Mesenchymal stem cell (in vitro differentiated cells and primary cell): ENCODE data around the gene TLR7.

ENCODE experiments used
- DNase-seq: peaks from one replicate; pipeline ENCODE4 v3.0.0-alpha.2; 2013
- H2AFZ ChIP-seq: one replicate; pipeline ENCODE4 v1.6.1; 2013; ENCODE audit warnings: low read depth, mild to moderate bottlenecking, control low read depth, inconsistent platforms, low read length, moderate library complexity
- H2AK5ac ChIP-seq: 2 replicates; pipeline ENCODE4 v1.6.1; 2013; ENCODE audit warnings: low read length, moderate library complexity, mild to moderate bottlenecking, inconsistent platforms; ENCODE audit not compliant: severe bottlenecking
- H2BK120ac ChIP-seq: one replicate; pipeline ENCODE4 v1.6.1; 2013; ENCODE audit warnings: low read depth, mild to moderate bottlenecking, inconsistent platforms, low read length, moderate library complexity
- H2BK12ac ChIP-seq, 2 experiments: one replicate each; pipeline ENCODE4 v1.6.1; 2013; ENCODE audit warnings: inconsistent platforms in 2 of 2, low read length in 2 of 2, mild to moderate bottlenecking in 2 of 2, moderate library complexity in 2 of 2, control low read depth in 1 of 2
- H2BK15ac ChIP-seq: one replicate; pipeline ENCODE4 v1.6.1; 2013; ENCODE audit warnings: mild to moderate bottlenecking, low read depth, inconsistent platforms; ENCODE audit not compliant: poor library complexity, severe bottlenecking
- H2BK5ac ChIP-seq: 2 replicates; pipeline ENCODE4 v1.6.1; 2013; ENCODE audit warnings: low read depth, mild to moderate bottlenecking, low read length, control low read depth, inconsistent platforms; ENCODE audit not compliant: poor library complexity, severe bottlenecking
- H3K14ac ChIP-seq, 2 experiments: one replicate each; pipeline ENCODE4 v1.6.1; 2013; ENCODE audit warnings: inconsistent platforms in 2 of 2, low read length in 2 of 2, control low read depth in 1 of 2, mild to moderate bottlenecking in 1 of 2, moderate library complexity in 1 of 2
- H3K18ac ChIP-seq, 2 experiments: one replicate each; pipeline ENCODE4 v1.6.1; 2013; ENCODE audit warnings: inconsistent platforms in 2 of 2, low read length in 2 of 2, control low read depth in 1 of 2, low read depth in 1 of 2, mild to moderate bottlenecking in 1 of 2
- H3K23ac ChIP-seq, 2 experiments: one replicate each; pipeline ENCODE4 v1.6.1; 2013; ENCODE audit warnings: inconsistent platforms in 2 of 2, low read length in 2 of 2, mild to moderate bottlenecking in 2 of 2, moderate library complexity in 2 of 2, control low read depth in 1 of 2
- H3K27ac ChIP-seq: 2 replicates; pipeline ENCODE4 v1.5.1; 2013; ENCODE audit warnings: mild to moderate bottlenecking, moderate library complexity, low read length, control low read depth, inconsistent platforms; ENCODE audit not compliant: poor library complexity, severe bottlenecking
- H3K27me3 ChIP-seq, 2 experiments: 2 replicates each; pipeline versions ENCODE4 v1.6.1 to v1.7.0; 2013; ENCODE audit warnings: low read length in 2 of 2, mild to moderate bottlenecking in 2 of 2, moderate library complexity in 2 of 2, control low read depth in 1 of 2, inconsistent platforms in 1 of 2; ENCODE audit not compliant: control insufficient read depth in 1 of 2, insufficient read depth in 1 of 2
- H3K36me3 ChIP-seq, 2 experiments: 2 replicates each; pipeline versions ENCODE4 v1.6.1 to v1.7.0; 2013; ENCODE audit warnings: low read length in 2 of 2, control low read depth in 1 of 2, inconsistent platforms in 1 of 2, low read depth in 1 of 2, mild to moderate bottlenecking in 1 of 2; ENCODE audit not compliant: insufficient read depth in 2 of 2, control insufficient read depth in 1 of 2
- H3K4ac ChIP-seq, 2 experiments: one replicate each; pipeline ENCODE4 v1.6.1; 2013; ENCODE audit warnings: inconsistent platforms in 2 of 2, low read length in 2 of 2, mild to moderate bottlenecking in 2 of 2, moderate library complexity in 2 of 2, control low read depth in 1 of 2, low read depth in 1 of 2
- H3K4me1 ChIP-seq: 2 replicates; pipeline ENCODE4 v1.6.1; 2013; ENCODE audit warnings: low read depth, low read length, control low read depth; ENCODE audit not compliant: control insufficient read depth, insufficient read depth
- H3K4me2 ChIP-seq: 2 replicates; pipeline ENCODE4 v1.6.1; 2013; ENCODE audit warnings: low read length, mild to moderate bottlenecking, inconsistent platforms; ENCODE audit not compliant: poor library complexity, severe bottlenecking
- H3K4me3 ChIP-seq, 2 experiments: 2 replicates each; pipeline versions ENCODE4 v1.5.1 to v1.7.0; 2013; ENCODE audit warnings: low read length in 2 of 2, mild to moderate bottlenecking in 2 of 2, control low read depth in 1 of 2, low read depth in 1 of 2; ENCODE audit not compliant: insufficient read depth in 1 of 2
- H3K79me1 ChIP-seq: replicated peaks from 2 replicates; pipeline ENCODE4 v1.6.1; 2013; ENCODE audit warnings: mild to moderate bottlenecking, control low read depth, low read length, inconsistent platforms; ENCODE audit not compliant: poor library complexity, severe bottlenecking
- H3K9ac ChIP-seq: 2 replicates; pipeline ENCODE4 v1.7.0; 2013; ENCODE audit warnings: mild to moderate bottlenecking, low read length, moderate library complexity
- H3K9me3 ChIP-seq: 2 replicates; pipeline ENCODE4 v1.7.0; 2013; ENCODE audit warnings: mild to moderate bottlenecking, low read length; ENCODE audit not compliant: control insufficient read depth
- H4K8ac ChIP-seq: one replicate; pipeline ENCODE4 v1.6.1; 2013; ENCODE audit warnings: inconsistent platforms, mild to moderate bottlenecking, low read length, moderate library complexity
- H4K91ac ChIP-seq: one replicate; pipeline ENCODE4 v1.6.1; 2013; ENCODE audit warnings: mild to moderate bottlenecking, low read length, inconsistent platforms
- WGBS: methylation state at CpG from one replicate; pipeline ENCODE4 v1.1.7; 2013; ENCODE audit warnings: mixed read lengths; 5-methylcytosine and 5-hydroxymethylcytosine counted together

Gene TLR7

DNA sequence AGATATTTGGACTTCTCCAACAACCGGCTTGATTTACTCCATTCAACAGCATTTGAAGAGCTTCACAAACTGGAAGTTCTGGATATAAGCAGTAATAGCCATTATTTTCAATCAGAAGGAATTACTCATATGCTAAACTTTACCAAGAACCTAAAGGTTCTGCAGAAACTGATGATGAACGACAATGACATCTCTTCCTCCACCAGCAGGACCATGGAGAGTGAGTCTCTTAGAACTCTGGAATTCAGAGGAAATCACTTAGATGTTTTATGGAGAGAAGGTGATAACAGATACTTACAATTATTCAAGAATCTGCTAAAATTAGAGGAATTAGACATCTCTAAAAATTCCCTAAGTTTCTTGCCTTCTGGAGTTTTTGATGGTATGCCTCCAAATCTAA is 20.3 kb downstream of the TLR7 start:
- Histone ChIP-seq H2BK5ac (no peak overlapping the region), H3K4me2 (no peak overlapping the region), H3K4me3 (no peak overlapping the region), H3K4me1 (no peaks in the 10 kb centered on the region), H2AFZ (no peak overlapping the region), H3K18ac (no peak overlapping the region), H2BK12ac (no peak overlapping the region), H2AK5ac (no peak overlapping the region), H2BK15ac (no peak overlapping the region), H3K27ac (no peak overlapping the region), H4K91ac (no peak overlapping the region), H3K79me1 (no peaks in the 10 kb centered on the region), H2BK120ac (no peak overlapping the region), H3K27me3 (peaks cover 0 to 48% of the 10 kb centered on the region in 2 experiments), H3K9ac (no peak overlapping the region), H3K36me3 (no peaks in the 10 kb centered on the region), H3K4ac (no peak overlapping the region), H4K8ac (no peak overlapping the region), H3K9me3 (peaks cover 4% of the 10 kb centered on the region), H3K14ac (no peak overlapping the region), H3K23ac (no peak overlapping the region)
- no peak for DNase-seq
- no CpG with 5 or more reads among the region's 2 CpGs for WGBS

DNA sequence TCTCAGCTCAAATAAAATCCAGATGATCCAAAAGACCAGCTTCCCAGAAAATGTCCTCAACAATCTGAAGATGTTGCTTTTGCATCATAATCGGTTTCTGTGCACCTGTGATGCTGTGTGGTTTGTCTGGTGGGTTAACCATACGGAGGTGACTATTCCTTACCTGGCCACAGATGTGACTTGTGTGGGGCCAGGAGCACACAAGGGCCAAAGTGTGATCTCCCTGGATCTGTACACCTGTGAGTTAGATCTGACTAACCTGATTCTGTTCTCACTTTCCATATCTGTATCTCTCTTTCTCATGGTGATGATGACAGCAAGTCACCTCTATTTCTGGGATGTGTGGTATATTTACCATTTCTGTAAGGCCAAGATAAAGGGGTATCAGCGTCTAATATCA is 20.9 kb downstream of the TLR7 start:
- Histone ChIP-seq H3K4me3 (no peak overlapping the region), H3K79me1 (no peaks in the 10 kb centered on the region), H3K14ac (no peak overlapping the region), H3K27me3 (peaks cover 0 to 42% of the 10 kb centered on the region in 2 experiments), H3K18ac (no peak overlapping the region), H4K91ac (no peak overlapping the region), H3K9me3 (peaks cover 4% of the 10 kb centered on the region), H3K4me2 (no peak overlapping the region), H3K23ac (no peak overlapping the region), H2AK5ac (no peak overlapping the region), H2BK120ac (no peak overlapping the region), H3K27ac (no peak overlapping the region), H4K8ac (no peak overlapping the region), H3K36me3 (no peaks in the 10 kb centered on the region), H2BK15ac (no peak overlapping the region), H2BK12ac (no peak overlapping the region), H2AFZ (no peak overlapping the region), H3K9ac (no peak overlapping the region), H3K4me1 (no peaks in the 10 kb centered on the region), H3K4ac (no peak overlapping the region), H2BK5ac (no peak overlapping the region)
- no peak for DNase-seq
- 33% methylated on average over 3 of the region's 3 CpGs for WGBS

DNA sequence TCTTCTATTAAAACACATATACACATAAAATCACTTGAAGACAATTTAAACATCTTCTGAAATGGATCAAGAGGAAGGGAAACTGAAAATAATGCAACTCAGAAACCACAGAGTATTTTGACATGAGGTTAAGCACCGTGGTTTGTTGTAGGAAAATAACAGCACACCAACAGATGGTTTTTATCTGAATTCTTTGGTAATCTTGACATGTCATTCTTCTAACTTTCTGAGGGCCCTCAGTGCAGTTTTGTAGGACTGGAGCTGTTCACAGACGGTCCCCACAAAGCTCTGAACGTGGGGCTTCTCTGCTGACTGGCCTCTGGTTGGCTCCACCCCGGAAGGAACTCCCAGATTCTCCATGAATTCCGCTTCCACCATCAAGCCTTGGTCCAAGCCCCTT is 23.6 kb downstream of the TLR7 start:
- H2BK120ac ChIP-seq = no peak overlapping the region
- no peak overlapping the region for H3K4me3 ChIP-seq
- H3K9me3 ChIP-seq = peaks cover 4% of the 10 kb centered on the region
- no peaks in the 10 kb centered on the region for H3K4me1 ChIP-seq
- H2BK12ac ChIP-seq = no peak overlapping the region
- no peak overlapping the region for H2AK5ac ChIP-seq
- no peak for DNase-seq
- H3K18ac ChIP-seq = no peak overlapping the region
- H3K27me3 ChIP-seq = peaks cover 0 to 34% of the 10 kb centered on the region in 2 experiments
- no peak overlapping the region for H2AFZ ChIP-seq
- no peak overlapping the region for H3K4me2 ChIP-seq
- no peak overlapping the region for H3K27ac ChIP-seq
- no peak overlapping the region for H3K14ac ChIP-seq
- no peak overlapping the region for H3K9ac ChIP-seq
- no peak overlapping the region for H2BK5ac ChIP-seq
- H3K23ac ChIP-seq = no peak overlapping the region
- H4K91ac ChIP-seq = no peak overlapping the region
- WGBS = 72% methylated on average over 4 of the region's 5 CpGs
- no peaks in the 10 kb centered on the region for H3K79me1 ChIP-seq
- no peak overlapping the region for H3K4ac ChIP-seq
- H4K8ac ChIP-seq = no peak overlapping the region
- no peak overlapping the region for H2BK15ac ChIP-seq
- no peaks in the 10 kb centered on the region for H3K36me3 ChIP-seq

DNA sequence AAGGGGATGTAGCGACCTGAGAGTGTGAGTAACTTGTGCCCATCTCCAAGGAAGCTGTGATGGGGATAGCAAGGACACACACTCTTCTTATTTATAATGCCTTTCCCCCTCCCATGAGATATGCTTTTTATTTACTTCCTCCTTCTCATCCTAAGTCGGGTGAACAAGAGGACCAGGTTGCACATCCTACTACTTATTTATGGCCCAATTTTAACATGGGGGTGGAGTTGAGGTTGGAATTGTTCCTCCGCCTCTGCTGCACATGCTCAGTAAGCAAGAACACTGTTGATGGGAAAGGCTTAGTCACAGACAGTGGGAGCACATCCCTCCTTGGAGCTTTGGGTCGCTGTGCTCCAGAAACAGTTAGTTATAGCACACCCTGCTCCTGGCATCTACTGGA is 24.3 kb downstream of the TLR7 start:
- Histone ChIP-seq H2BK15ac (no peak overlapping the region), H3K9ac (no peak overlapping the region), H3K4me3 (no peak overlapping the region), H3K23ac (no peak overlapping the region), H3K9me3 (peaks cover 4% of the 10 kb centered on the region), H3K4me1 (no peaks in the 10 kb centered on the region), H3K79me1 (no peaks in the 10 kb centered on the region), H2AFZ (no peak overlapping the region), H4K91ac (no peak overlapping the region), H3K27me3 (peaks cover 0 to 30% of the 10 kb centered on the region in 2 experiments), H4K8ac (no peak overlapping the region), H3K18ac (no peak overlapping the region), H2BK5ac (no peak overlapping the region), H3K4ac (no peak overlapping the region), H2BK12ac (no peak overlapping the region), H3K27ac (no peak overlapping the region), H3K36me3 (no peaks in the 10 kb centered on the region), H2BK120ac (no peak overlapping the region), H2AK5ac (no peak overlapping the region), H3K4me2 (no peak overlapping the region), H3K14ac (no peak overlapping the region)
- WGBS = 77% methylated on average over 3 of the region's 4 CpGs
- no peak for DNase-seq
